GM18508 (cell line): ENCODE results near the gene ACTR1B.
"Not testable (repeated sequence)": the region's sequence is repeated elsewhere in the genome, so short reads cannot be mapped to it uniquely, and the experiment has no call there.

ENCODE experiments used
- ATAC-seq: cut with Tn5 transposase; IDR thresholded peaks from one replicate; pipeline ENCODE4 v1.9.1; 2021; ENCODE audit warnings: moderate number of reproducible peaks; ENCODE audit not compliant: insufficient read depth, unreplicated experiment

ACTR1B gene

DNA sequence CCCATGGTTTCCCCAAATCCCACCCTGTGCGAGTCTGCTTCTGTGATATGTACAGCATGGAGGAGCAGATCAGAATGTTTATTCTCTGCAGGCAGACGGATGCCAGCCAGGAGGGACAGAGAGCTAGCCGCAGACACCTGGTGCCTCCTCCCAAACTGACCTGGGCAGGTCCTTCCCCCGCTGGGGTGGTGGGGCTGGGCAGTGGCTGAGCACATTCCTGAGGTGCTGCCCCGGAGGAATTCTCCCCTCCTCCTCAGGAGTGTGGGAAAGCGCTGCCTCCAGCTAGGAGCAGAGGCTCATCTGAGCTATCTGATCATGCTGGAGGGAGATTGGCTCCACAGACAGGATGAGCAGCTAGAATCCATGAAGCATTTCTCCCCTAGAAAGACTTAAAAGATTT is 27.3 kb upstream of the ACTR1B start:
- ATAC-seq: no peak

DNA sequence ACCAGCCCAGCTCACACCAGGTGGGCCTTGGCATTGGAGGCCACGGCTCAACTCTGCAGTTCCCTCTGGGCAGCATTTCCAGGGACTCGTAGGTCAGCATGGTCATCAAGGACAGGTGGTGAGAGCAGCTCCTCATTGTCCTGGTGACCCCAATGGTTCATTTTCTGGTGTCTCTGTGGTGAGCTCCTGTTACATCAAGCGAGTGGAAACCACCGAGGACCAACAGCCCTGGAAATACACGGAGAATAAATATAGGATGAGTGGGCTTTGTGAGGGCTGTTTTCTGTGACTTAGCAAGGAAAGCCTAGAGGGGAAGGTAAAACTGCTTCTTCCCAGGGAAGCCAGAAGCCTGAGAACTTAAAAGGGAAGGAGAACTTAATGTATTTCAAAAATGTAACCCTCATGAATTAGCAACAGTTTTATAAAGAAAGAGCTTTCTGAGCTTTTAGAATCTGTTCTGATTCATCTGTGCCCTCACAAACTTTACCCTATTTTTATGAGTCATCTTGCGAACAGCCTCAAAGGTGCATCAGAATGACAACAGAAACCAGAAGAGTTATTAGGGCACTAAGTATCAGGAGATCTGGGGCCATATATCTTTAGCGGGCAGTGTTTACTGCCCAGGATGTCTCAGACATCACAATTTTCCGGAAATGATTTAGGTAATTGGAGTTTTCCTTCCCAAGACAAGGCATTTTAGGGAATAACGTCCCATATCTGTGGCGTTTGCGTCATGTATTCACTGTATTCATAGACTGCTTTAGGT is 24.4 kb upstream of the ACTR1B start:
- no peak for ATAC-seq

- not testable (repeated sequence) for ATAC-seq
These were observed 23.4 kb upstream of the ACTR1B start for GRCh38 chr2:97687235-97687634.

DNA sequence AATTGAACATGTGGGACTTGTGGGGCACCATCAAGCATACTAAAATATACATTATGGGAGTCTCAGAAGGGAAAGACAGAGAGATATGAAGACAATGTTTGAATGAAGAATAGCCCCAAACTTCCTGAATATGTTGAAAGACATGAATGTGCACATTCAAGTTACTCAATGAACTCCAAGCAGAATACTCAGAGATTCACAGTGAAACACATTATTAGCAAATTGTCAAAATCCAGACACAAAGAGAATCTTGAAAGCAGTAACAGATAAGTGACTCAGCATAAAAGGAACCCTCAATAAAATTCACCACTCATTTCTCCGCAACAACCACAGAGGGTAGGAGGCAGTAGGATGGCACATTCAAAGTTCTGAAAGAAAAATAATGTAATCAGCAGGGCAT is 14.5 kb upstream of the ACTR1B start:
- ATAC-seq: no peak

DNA sequence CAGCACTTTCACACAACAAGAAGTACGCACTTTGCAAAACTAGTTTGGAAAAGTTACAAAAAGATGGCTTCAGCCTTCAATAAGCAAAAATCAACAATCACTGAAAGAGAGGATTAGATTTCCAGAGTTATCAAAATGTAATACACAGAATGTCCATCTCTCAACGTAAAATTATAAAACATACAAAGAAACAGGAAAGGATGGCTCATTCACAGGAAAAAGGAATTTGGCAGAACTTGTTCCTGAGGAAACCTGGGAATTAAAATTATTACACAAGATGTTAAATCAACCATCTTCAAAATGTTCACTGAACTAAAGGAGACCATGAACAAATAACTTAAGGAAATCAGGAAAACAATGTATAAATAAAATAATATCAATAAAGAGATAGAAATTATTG is 13.6 kb upstream of the ACTR1B start:
- no peak for ATAC-seq

GRCh38 chr2:97676620-97677019 is 12.8 kb upstream of the ACTR1B start:
- no peak for ATAC-seq

GRCh38 chr2:97675430-97676113 is 11.7 kb upstream of the ACTR1B start:
- no peak for ATAC-seq

GRCh38 chr2:97673915-97674283 is 10.1 kb upstream of the ACTR1B start:
- no peak for ATAC-seq

DNA sequence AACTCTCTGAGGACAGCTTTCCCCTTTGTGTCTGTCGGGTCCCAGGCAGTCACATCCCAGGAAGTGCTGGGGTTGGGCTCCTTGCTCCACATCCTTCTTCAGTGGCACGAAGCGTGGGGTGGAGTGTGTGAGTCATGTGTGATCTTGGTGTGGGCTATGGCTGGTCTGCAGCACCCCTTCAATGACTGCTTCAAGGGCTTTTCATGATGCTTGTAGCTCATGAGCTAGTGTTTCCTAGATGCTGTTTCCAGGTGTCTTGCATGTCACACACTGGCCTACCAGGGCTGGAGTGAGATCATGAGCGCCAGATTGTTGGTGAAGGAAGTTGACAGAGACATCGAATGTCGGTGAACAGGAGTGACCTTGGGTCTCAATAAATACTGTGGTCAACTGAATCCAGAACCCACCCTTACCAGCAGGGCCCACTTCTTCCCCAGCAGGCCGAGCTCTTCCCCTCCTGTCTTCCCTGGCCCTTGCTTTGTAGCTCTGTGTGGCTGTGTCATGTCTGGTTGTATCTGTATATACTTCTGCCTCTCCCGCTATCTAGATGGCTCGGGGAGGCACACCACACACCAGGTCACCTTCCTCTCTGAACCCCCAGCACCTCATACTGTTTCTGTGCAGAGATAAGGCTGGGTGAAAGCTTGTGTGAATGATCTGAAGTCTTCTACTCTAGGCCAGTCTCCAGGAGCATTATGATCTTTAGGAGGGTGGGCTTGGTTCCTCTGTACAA is 9.5 kb upstream of the ACTR1B start:
- no peak for ATAC-seq

- ATAC-seq: not testable (repeated sequence)
These were observed 8.8 kb upstream of the ACTR1B start for GRCh38 chr2:97672606-97673140.

DNA sequence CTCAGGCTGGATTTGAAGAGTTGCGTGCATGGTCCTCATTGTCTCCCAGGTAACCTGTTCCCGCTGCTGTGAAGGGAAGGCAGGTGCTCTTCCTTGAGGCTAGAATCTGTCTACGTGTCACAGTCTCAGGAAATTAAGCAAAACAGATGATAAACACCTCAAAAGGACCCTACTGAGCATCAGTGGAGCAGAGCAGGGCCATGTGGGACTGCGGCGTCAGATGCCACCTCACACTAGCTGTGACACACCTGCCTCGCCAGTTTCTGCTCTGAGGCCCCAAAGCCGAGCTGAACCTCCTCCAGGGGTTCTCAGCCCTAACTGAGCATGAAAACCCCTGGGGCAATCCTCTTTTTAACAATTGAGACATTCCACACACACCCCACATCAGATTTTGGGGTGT is 7.7 kb upstream of the ACTR1B start:
- ATAC-seq: no peak

- ATAC-seq: no peak
These were observed 6.6 kb upstream of the ACTR1B start for GRCh38 chr2:97670471-97670870.

DNA sequence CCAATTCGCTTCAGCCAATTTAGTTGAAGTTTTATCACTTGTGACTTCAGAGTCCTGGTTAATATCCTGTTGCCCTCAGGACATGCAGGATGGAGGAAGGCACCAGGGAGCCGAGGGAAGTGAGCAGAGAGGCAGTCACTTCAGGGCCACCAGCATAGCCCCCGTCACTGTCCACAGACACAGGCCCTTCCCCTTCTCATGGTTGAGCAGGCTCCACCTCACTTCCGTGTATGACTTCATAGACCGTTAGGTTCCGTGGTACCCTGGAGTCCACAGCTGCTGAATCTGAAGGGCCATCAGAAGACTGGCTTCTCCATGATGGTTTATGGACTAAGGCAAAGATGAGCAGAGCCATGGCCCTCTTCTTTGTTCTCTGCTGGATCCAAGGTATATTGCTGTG is 5.6 kb upstream of the ACTR1B start, which contains the start of gene C2orf92:
Gene C2orf92, plus strand, starts transcription at position 266 of the 400 bp plus-strand sequence. Its CDS starts 76 bp downstream, at position 342.
- no peak for ATAC-seq

DNA sequence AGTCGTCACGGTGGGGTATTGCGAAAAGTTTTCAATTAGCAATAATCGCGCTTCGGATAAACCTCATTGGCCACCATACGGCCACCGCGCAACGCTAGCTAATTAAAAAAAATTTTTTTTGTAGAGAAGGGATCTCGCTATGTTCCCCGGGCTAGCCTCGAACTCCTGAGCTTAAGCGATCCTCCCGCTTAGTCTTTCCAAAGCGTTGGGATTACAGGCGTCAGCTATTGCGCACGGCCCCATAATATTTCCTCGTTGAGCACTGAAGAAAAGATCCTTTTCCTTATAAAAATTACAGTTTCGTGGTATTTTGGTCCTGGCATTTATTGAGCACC is 759 bp upstream of the ACTR1B start:
- no peak for ATAC-seq

DNA sequence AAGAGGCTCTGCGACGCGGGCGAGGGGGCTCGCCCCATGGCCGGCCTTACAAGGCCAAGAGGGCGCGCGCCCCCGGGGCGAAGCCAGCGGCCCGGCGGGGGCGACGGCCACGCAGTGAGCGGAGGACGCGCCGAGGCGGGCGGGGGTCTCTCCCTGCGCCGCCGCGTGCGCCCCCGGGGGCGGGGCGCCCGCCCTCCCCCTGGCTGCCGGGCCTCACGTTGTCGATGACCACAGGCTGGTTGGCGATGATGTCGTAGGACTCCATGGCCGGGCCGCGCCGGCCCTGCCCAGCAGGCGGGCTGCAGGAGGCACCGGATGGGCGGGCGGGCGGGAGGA is 250 bp downstream of the ACTR1B start:
- no peak for ATAC-seq

DNA sequence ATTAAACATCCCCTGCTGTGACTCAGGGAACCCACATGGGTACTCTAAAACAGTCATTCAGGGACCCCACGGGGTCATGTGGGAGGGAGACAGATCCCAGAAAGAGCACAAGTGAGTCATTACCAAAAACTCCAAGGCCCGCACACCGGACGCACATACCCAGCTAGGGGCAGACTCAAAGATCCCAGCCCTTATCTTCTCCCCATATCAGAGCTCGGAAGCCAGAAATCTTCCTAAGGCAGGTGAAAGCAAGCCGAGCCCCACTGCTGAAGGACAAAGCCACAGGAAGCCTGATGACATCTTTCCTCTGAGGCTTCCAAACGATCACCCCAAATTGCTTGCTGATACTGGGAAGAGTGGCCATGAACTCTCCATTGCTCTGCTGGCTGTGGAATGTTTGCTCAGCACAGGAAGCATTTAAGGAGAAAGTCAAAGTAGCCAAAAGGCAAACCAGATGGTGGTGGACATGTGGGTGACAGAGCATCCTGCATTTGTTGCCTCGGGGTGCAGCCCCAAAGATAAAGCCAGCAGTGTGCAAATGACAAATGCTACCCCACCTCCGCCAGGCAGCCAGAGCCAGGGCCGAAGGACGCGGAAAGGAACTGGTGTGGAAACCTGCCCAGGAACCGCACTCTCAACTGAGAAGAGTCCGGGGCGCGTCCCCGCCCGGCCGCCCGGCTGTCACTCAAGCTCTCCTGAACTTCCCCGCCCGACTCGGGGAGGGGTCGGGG is 784 bp downstream of the ACTR1B start:
- ATAC-seq: peak; percentile 9

DNA sequence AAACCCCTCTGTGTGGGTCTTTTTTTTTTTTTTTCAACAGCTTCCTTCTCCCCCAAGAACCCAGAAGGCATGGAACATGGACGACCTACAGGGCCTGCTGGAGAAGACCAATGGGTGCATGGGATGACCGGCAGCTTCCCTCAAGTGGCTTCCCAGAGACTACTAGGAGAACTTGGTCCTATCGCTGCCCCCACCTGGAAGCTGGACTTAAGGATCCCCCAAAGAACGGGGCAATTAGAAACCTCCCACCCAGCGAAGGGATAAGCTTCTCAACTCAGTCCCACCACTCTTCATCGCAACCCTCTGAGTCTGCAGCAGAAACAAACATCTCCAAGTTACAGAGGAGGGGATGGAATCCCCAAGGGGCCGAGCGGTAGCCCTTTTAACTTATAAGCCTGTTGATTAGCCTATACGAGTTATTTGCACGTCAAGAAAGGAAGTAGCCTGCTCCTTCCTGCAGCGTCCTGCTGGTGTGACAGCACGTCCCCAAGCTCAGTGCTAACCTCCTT is 1.4 kb downstream of the ACTR1B start:
- no peak for ATAC-seq

GRCh38 chr2:97661927-97662326 is 1.9 kb downstream of the ACTR1B start:
- ATAC-seq: no peak

- no peak for ATAC-seq
These were observed 3.0 kb downstream of the ACTR1B start for GRCh38 chr2:97660775-97661389.
